Upper lobe of right lung (tissue), 1 donor: ENCODE results near the gene RAPH1. TPM values are rescaled to one million over a fixed set of nuclear protein-coding genes. Genes with fewer than 3 reads are reported as not detected.
"Not testable (repeated sequence)": the region's sequence is repeated elsewhere in the genome, so short reads cannot be mapped to it uniquely, and the experiment has no call there.

Source experiments
- ATAC-seq: fragments of 200-7000 bp; cut with Tn5 transposase; one replicate; pipeline ENCODE4 v1.9.1; 2020; ENCODE audit warnings: mild to moderate bottlenecking, moderate library complexity
- DNase-seq: peaks from one replicate; pipeline ENCODE4 v3.0.0-alpha.2; 2020
- H3K27ac ChIP-seq: fragments of 200-600 bp; one replicate; pipeline ENCODE4 v1.8.0; 2022
- H3K27me3 ChIP-seq: fragments of 200-600 bp; one replicate; pipeline ENCODE4 v1.8.0; 2022; ENCODE audit warnings: mild to moderate bottlenecking
- H3K36me3 ChIP-seq: fragments of 200-600 bp; one replicate; pipeline ENCODE4 v1.8.0; 2022
- H3K4me1 ChIP-seq: fragments of 200-600 bp; one replicate; pipeline ENCODE4 v1.8.0; 2022
- H3K4me3 ChIP-seq: fragments of 200-600 bp; one replicate; pipeline ENCODE4 v1.8.0; 2022; ENCODE audit warnings: mild to moderate bottlenecking
- H3K9me3 ChIP-seq: fragments of 200-600 bp; one replicate; pipeline ENCODE4 v1.8.0; 2022
- CTCF ChIP-seq: fragments of 200-600 bp; IDR thresholded peaks from one replicate; pipeline ENCODE4 v1.8.0; 2022; ENCODE audit warnings: antibody characterized with exemption
- intact Hi-C: fragments of 100-400 bp; cut with DNase I; formaldehyde crosslinking; loops from one replicate; pipeline ENCODE4 v1.11.0; 2022
- total RNA-seq: library from RNA; stranded (reverse); fragmentation: NEBNext Ultra II Directional; extraction: Animal tissue kit (Norgen Biotek cat#: 25700); gene quantifications from one replicate; pipeline ENCODE4 v1.2.1, GENCODE V29; 2021
- donor health status: DM: no; HTN: yes; CAD: no; lungs with severe emphysema.

Gene RAPH1
- total RNA-seq, 1 donor from 2014 or later: 93.4 TPM

GRCh38 chr2:203394519-203395227 lies 140.4 kb downstream of the RAPH1 start:
- TF ChIP-seq CTCF: no peak
- no peaks in the 10 kb centered on the region for H3K4me1 ChIP-seq
- no peak overlapping the region for H3K27ac ChIP-seq
- H3K36me3 ChIP-seq: peaks cover 29% of the 10 kb centered on the region
- H3K4me3 ChIP-seq: no peak overlapping the region
- no peak for ATAC-seq
- no peaks in the 10 kb centered on the region for H3K9me3 ChIP-seq
- no peak for DNase-seq
- intact Hi-C loops: no loop called here
- no peaks in the 10 kb centered on the region for H3K27me3 ChIP-seq

GRCh38 chr2:203388153-203388552 lies 146.9 kb downstream of the RAPH1 start:
- H3K36me3 ChIP-seq, H3K9me3 ChIP-seq, H3K4me1 ChIP-seq, H3K27ac ChIP-seq, ATAC-seq, intact Hi-C loops, H3K27me3 ChIP-seq, DNase-seq, H3K4me3 ChIP-seq: not testable (repeated sequence)

- intact Hi-C loops: no loop called here
- no peak for ATAC-seq
- Histone ChIP-seq H3K36me3 (no peaks in the 10 kb centered on the region), H3K4me3 (no peak overlapping the region), H3K9me3 (no peaks in the 10 kb centered on the region), H3K27ac (no peak overlapping the region), H3K27me3 (no peaks in the 10 kb centered on the region), H3K4me1 (no peaks in the 10 kb centered on the region)
- no peak for TF ChIP-seq CTCF
- DNase-seq: no peak
Measured at GRCh38 chr2:203383038-203383437, 152.1 kb downstream of the RAPH1 start.

DNA sequence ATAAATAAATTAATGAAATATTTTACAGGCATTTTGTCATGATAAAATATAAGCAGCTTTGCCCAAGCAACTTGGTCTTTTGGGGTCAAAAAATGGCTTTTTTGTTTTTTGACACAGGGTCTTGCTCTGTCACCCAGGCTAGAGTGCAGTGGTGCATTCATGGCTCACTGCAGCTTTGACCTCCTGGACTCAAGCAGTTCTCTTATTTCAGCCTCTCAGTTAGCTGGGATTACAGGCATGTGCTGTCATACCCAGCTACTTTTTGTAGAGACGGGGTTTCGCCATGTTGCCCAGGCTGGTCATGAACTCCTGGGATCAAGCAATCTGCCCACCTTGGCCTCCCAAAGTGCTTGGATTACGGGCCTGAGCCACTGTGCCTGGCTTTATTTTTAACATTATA lies 155.9 kb downstream of the RAPH1 start:
- Histone ChIP-seq H3K27me3 (no peaks in the 10 kb centered on the region), H3K4me1 (no peaks in the 10 kb centered on the region), H3K4me3 (no peak overlapping the region), H3K27ac (no peak overlapping the region), H3K9me3 (no peaks in the 10 kb centered on the region), H3K36me3 (no peaks in the 10 kb centered on the region)
- DNase-seq: no peak
- ATAC-seq: no peak
- no peak for TF ChIP-seq CTCF
- intact Hi-C loops: no loop called here

- Histone ChIP-seq H3K27me3 (no peaks in the 10 kb centered on the region), H3K27ac (no peak overlapping the region), H3K4me3 (no peak overlapping the region), H3K9me3 (no peaks in the 10 kb centered on the region), H3K4me1 (no peaks in the 10 kb centered on the region), H3K36me3 (no peaks in the 10 kb centered on the region)
- intact Hi-C loops: no loop called here
- ATAC-seq (no peak), DNase-seq (no peak)
- no peak for TF ChIP-seq CTCF
Measured at GRCh38 chr2:203376173-203376572, 158.9 kb downstream of the RAPH1 start.

GRCh38 chr2:203372706-203373105 lies 162.4 kb downstream of the RAPH1 start:
- intact Hi-C loops, ATAC-seq, H3K27me3 ChIP-seq, H3K9me3 ChIP-seq, H3K4me1 ChIP-seq, H3K27ac ChIP-seq, H3K4me3 ChIP-seq, H3K36me3 ChIP-seq, DNase-seq: not testable (repeated sequence)
